ENCODE results near the gene PLXNA4. TPM values are rescaled to one million over a fixed set of nuclear protein-coding genes. Genes with fewer than 3 reads are reported as not detected.
A peak's percentile ranks its signal among the peaks of the same experiment; 100 is the strongest.

Gene PLXNA4, protein sequence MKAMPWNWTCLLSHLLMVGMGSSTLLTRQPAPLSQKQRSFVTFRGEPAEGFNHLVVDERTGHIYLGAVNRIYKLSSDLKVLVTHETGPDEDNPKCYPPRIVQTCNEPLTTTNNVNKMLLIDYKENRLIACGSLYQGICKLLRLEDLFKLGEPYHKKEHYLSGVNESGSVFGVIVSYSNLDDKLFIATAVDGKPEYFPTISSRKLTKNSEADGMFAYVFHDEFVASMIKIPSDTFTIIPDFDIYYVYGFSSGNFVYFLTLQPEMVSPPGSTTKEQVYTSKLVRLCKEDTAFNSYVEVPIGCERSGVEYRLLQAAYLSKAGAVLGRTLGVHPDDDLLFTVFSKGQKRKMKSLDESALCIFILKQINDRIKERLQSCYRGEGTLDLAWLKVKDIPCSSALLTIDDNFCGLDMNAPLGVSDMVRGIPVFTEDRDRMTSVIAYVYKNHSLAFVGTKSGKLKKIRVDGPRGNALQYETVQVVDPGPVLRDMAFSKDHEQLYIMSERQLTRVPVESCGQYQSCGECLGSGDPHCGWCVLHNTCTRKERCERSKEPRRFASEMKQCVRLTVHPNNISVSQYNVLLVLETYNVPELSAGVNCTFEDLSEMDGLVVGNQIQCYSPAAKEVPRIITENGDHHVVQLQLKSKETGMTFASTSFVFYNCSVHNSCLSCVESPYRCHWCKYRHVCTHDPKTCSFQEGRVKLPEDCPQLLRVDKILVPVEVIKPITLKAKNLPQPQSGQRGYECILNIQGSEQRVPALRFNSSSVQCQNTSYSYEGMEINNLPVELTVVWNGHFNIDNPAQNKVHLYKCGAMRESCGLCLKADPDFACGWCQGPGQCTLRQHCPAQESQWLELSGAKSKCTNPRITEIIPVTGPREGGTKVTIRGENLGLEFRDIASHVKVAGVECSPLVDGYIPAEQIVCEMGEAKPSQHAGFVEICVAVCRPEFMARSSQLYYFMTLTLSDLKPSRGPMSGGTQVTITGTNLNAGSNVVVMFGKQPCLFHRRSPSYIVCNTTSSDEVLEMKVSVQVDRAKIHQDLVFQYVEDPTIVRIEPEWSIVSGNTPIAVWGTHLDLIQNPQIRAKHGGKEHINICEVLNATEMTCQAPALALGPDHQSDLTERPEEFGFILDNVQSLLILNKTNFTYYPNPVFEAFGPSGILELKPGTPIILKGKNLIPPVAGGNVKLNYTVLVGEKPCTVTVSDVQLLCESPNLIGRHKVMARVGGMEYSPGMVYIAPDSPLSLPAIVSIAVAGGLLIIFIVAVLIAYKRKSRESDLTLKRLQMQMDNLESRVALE (N-terminal part only)
- total RNA-seq (2021) (0.73 and 1.0 TPM in 2 replicates), Bru-seq, nascent RNA (percentile 8 among the genes with signal in this experiment), BruChase-seq, experiment 1, labeled RNA remaining after a 2-hour chase (percentile 5 among the genes with signal in this experiment), BruChase-seq, experiment 2, labeled RNA remaining after a 6-hour chase (percentile 11 among the genes with signal in this experiment)
- long read RNA-seq, partial matches to known transcripts = 1 of 1 reads
- long read RNA-seq, other reads (novel, unspliced or antisense) = 0 of 1 reads

DNA sequence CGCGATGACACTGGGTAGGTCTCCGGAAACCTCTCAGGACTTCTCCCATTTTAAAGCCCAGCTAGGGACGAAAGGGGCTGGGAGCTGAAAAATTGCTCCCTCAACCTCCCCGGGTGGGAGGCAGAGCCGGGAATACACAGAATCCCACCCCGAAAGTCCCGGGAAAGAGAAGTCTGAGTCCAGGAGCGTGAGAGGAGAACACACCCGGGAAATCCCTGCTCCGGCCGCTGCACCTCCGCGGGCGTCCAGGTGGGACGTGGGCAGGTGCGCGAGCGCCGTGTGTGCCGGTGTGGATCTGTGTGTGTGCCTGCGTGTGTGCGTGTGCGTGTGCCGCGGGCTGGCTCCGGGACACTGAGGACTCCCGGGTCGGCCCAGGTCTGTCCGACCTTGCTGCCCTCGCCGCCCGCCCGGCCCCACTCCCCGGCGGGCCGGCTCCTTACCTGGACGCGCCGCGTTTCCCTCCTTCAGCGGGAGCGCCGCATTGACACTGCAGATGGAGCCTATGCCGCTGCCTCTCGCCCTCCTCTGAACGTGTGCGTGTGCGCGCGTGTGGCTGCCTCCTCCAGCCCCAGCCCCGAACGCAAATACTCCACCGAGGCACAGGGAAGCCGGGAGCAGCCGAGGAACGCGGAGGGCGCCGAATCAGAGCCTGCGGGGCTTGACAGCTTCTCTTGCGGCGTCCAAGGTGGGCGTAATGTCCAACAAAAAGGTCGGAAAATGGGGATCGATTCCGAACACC, at the start of gene PLXNA4:
PLXNA4 (minus strand) TSS at position 489 of the 739 bp plus-strand sequence. CDS start 67,777 bp downstream, outside the sequence.
- Histone ChIP-seq H4K20me1 (ENCODE audit: insufficient read depth) (no peaks in the 10 kb centered on the region), H3K9me2 (ENCODE audit: insufficient read depth) (no peaks in the 10 kb centered on the region), H3K9me3 (ENCODE audit: insufficient read depth, low read depth) (no peaks in the 10 kb centered on the region), H3F3A (ENCODE audit: insufficient read depth, low read depth) (no peaks in the 10 kb centered on the region), H3K79me2 (ENCODE audit: low read depth) (no peaks in the 10 kb centered on the region), H3K4me2 (no peak within 1 kb of the TSS), H3K36me3 (ENCODE audit: low read depth) (no peaks in the 10 kb centered on the region), H3K27ac (no peak within 1 kb of the TSS), H3K27me3 (ENCODE audit: insufficient read depth, low read depth) (peaks cover 73% of the 10 kb centered on the region), H3K4me1 (replicated peaks; ENCODE audit: insufficient read depth) (no peaks in the 10 kb centered on the region), H3K4me3 (no peak within 1 kb of the TSS), H2AFZ (no peak within 1 kb of the TSS)
- no peak for DNase-seq
- POLR2A ChIA-PET (ENCODE audit: unreplicated experiment) = no interaction called here
- BruUV-seq (replicated peaks) = no TSS peak
- intact Hi-C loops (cut with micrococcal nuclease; ENCODE audit: unreplicated experiment) = no loop called here
- TF ChIP-seq EZH2 (IDR thresholded peaks at IDR 0.05; ENCODE audit: low read depth) = no peak
- TF ChIP-seq, protein P1, sequence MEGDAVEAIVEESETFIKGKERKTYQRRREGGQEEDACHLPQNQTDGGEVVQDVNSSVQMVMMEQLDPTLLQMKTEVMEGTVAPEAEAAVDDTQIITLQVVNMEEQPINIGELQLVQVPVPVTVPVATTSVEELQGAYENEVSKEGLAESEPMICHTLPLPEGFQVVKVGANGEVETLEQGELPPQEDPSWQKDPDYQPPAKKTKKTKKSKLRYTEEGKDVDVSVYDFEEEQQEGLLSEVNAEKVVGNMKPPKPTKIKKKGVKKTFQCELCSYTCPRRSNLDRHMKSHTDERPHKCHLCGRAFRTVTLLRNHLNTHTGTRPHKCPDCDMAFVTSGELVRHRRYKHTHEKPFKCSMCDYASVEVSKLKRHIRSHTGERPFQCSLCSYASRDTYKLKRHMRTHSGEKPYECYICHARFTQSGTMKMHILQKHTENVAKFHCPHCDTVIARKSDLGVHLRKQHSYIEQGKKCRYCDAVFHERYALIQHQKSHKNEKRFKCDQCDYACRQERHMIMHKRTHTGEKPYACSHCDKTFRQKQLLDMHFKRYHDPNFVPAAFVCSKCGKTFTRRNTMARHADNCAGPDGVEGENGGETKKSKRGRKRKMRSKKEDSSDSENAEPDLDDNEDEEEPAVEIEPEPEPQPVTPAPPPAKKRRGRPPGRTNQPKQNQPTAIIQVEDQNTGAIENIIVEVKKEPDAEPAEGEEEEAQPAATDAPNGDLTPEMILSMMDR (conservative IDR thresholded peaks at IDR 0.05) = no peak
- CTCF ChIA-PET = no interaction called here

DNA sequence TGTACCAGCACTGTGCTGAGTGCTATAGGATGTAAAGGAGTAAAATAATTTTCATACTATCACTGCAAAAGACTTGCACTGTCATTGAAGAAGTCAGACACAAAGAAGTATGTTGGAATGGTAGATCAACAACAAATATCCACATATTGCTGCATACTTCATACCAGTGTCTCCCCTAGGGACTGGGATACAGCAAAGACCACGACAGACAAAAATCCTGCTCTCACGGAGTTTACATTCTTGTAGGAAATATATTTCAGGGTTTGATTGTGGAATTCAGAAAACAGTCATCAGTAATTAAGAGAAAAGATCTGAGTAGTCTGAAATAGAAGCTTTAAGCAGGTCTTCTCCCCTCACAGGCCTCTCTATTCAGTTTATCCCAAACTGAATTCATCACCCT, 49.4 kb upstream of the PLXNA4 start:
- no peak overlapping the region for H3K4me2 ChIP-seq
- BruUV-seq (replicated peaks) = no TSS peak
- H3K4me1 ChIP-seq (replicated peaks; ENCODE audit: insufficient read depth) = no peaks in the 10 kb centered on the region
- no peak overlapping the region for H3K27ac ChIP-seq
- no peaks in the 10 kb centered on the region for H3F3A ChIP-seq (ENCODE audit: insufficient read depth, low read depth)
- H3K36me3 ChIP-seq (ENCODE audit: low read depth) = no peaks in the 10 kb centered on the region
- no peaks in the 10 kb centered on the region for H3K79me2 ChIP-seq (ENCODE audit: low read depth)
- no peak overlapping the region for H2AFZ ChIP-seq
- TF ChIP-seq, protein P1 (conservative IDR thresholded peaks at IDR 0.05) = no peak
- TF ChIP-seq EZH2 (IDR thresholded peaks at IDR 0.05; ENCODE audit: low read depth) = no peak
- no peaks in the 10 kb centered on the region; the same call in 1 of the 2 replicates for H4K20me1 ChIP-seq (ENCODE audit: insufficient read depth)
- H3K27me3 ChIP-seq (ENCODE audit: insufficient read depth, low read depth) = peaks cover 50% of the 10 kb centered on the region
- H3K9me3 ChIP-seq (ENCODE audit: insufficient read depth, low read depth) = no peaks in the 10 kb centered on the region; the same call in 1 of the 2 replicates
- CTCF ChIA-PET = no interaction called here
- POLR2A ChIA-PET (ENCODE audit: unreplicated experiment) = no interaction called here
- H3K4me3 ChIP-seq = no peak overlapping the region
- no peaks in the 10 kb centered on the region for H3K9me2 ChIP-seq (ENCODE audit: insufficient read depth)
- intact Hi-C loops (cut with micrococcal nuclease; ENCODE audit: unreplicated experiment) = no loop called here
- no peak for DNase-seq

Measured in PC-9 (cell line).